ENCODE results near the gene ENOX1. TPM values are rescaled to one million over a fixed set of nuclear protein-coding genes. Genes with fewer than 3 reads are reported as not detected.

The ENOX1 gene
- 4.2 and 7.4 TPM in 2 replicates for total RNA-seq

GRCh38 chr13:43786766-43787517 lies at the start of gene ENOX1:
ENOX1 (minus strand) TSS chr13:43786972.

Other genes with a start within 250 kb of the ENOX1 start
- gene CCDC122, start 92.8 kb upstream of the ENOX1 start, total RNA-seq = 9.1 and 12.0 TPM in 2 replicates
- 15.1 and 23.6 TPM in 2 replicates for gene LACC1, start 92.9 kb upstream of the ENOX1 start, total RNA-seq